HG03354 (cell line): ENCODE data around the gene RAB33A.
A peak's percentile ranks its signal among the peaks of the same experiment; 100 is the strongest.

Source experiments
- ATAC-seq: cut with Tn5 transposase; IDR thresholded peaks from one replicate; pipeline ENCODE4 v1.9.1; 2021; ENCODE audit warnings: mild to moderate bottlenecking; ENCODE audit not compliant: unreplicated experiment, poor library complexity, severe bottlenecking

The RAB33A gene

GRCh38 chrX:130171446-130172126 is at the start of gene RAB33A:
TSS of gene RAB33A (plus strand) at chrX:130171962. CDS start at chrX:130172063, 101 bp downstream.
- peak; percentile 14 for ATAC-seq

- no peak for ATAC-seq
These were observed 47.2 kb upstream of the RAB33A start for GRCh38 chrX:130124577-130124976.

- no peak for ATAC-seq
These were observed 46.5 kb upstream of the RAB33A start for GRCh38 chrX:130125091-130125874.

GRCh38 chrX:130130990-130131389 is 40.8 kb upstream of the RAB33A start:
- ATAC-seq: no peak

- no peak for ATAC-seq
These were observed 35.3 kb upstream of the RAB33A start for GRCh38 chrX:130136496-130136895.

GRCh38 chrX:130136961-130137360 is 34.8 kb upstream of the RAB33A start:
- no peak for ATAC-seq

GRCh38 chrX:130139474-130140201 is 32.1 kb upstream of the RAB33A start:
- ATAC-seq: no peak

GRCh38 chrX:130144509-130144908 is 27.3 kb upstream of the RAB33A start:
- ATAC-seq: no peak

GRCh38 chrX:130145123-130145522 is 26.6 kb upstream of the RAB33A start:
- ATAC-seq: no peak

GRCh38 chrX:130147631-130148030 is 24.1 kb upstream of the RAB33A start:
- ATAC-seq: no peak

- no peak for ATAC-seq
These were observed 16.2 kb upstream of the RAB33A start for GRCh38 chrX:130155564-130155963.

- ATAC-seq: no peak
These were observed 13.5 kb upstream of the RAB33A start for GRCh38 chrX:130158311-130158710.

GRCh38 chrX:130159776-130160175 is 12.0 kb upstream of the RAB33A start:
- ATAC-seq: no peak

GRCh38 chrX:130162094-130162735 is 9.5 kb upstream of the RAB33A start:
- no peak for ATAC-seq

GRCh38 chrX:130163398-130163797 is 8.4 kb upstream of the RAB33A start:
- no peak for ATAC-seq

- no peak for ATAC-seq
These were observed 6.5 kb upstream of the RAB33A start for GRCh38 chrX:130165181-130165702.

- ATAC-seq: peak; percentile 88
These were observed 5.9 kb upstream of the RAB33A start, which contains the start of gene AIFM1 for GRCh38 chrX:130165703-130166502. TSS of gene AIFM1 (minus strand) at chrX:130165841. CDS start at chrX:130165656, 185 bp downstream.

GRCh38 chrX:130166503-130166777 is 5.3 kb upstream of the RAB33A start:
- ATAC-seq: no peak

- ATAC-seq: no peak
These were observed 4.7 kb upstream of the RAB33A start for GRCh38 chrX:130167040-130167439.
